ENCODE data around the gene KRTAP5-3.

The KRTAP5-3 gene

GRCh38 chr11:1645357-1645821 lies 37.1 kb upstream of the KRTAP5-3 start:
- H3K9me3 ChIP-seq (replicated peaks in 1 of 11), result no peaks in the 10 kb centered on the region
- peaks cover 5 to 11% (median 10%) of the 10 kb centered on the region in 10 experiments; a peak in 18 of 20 replicates for H3K4me1 ChIP-seq
- H3K27me3 ChIP-seq, result peaks cover 0 to 29% (median 10%) of the 10 kb centered on the region in 11 experiments; a peak in 14 of 22 replicates
- no peak for TF ChIP-seq Cebpa-rat (IDR thresholded peaks at IDR 0.05)
- peak overlapping the region in 9 of 11 experiments; percentile 24 to 68 (median 63); a peak in 15 of 22 replicates for H3K4me2 ChIP-seq
- H3K4me3 ChIP-seq, result no peak overlapping the region
- H3K36me3 ChIP-seq, result no peaks in the 10 kb centered on the region
- H3K27ac ChIP-seq, result no peak overlapping the region
- no peak overlapping the region for H3K9ac ChIP-seq
- peaks cover 0 to 6% (median 0%) of the 10 kb centered on the region in 11 experiments; a peak in 1 of 22 replicates for H4K20me1 ChIP-seq

DNA sequence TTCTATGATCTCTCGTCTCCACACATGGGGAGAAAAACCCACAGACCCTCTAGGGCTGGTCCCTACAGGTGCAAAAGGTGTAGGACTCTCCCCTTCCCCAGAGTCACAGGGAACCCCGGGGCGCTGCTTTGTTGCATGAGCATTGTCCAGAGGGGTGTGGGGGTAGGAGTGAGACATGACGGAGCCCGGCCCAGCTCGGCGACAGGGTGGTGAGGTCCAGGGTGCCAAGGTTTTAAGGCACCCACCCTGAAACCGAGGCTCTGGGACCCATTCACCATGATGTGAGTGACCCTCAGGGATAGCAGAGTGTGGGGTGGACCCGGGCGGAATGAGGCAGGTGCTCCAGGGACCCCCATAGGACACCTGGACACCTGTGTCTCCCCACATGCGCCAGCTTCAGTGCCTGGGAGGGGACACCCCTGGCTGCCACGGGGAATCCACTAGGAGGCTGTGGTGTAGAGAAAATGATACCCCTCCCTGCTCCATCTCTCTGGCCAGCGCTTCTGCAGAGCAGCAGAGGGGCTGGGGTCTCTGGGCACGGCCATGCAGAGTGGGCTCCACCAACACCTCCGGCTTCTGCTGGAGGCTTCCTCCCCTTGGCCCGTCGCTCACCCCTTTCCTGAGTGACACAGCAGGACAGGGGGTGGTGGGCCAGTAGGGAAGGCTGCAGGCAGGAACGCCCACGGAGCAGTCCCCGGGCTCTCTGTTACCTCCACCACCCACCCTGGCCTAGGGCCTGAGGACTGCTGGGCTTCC lies 36.5 kb upstream of the KRTAP5-3 start:
- peak overlapping the region in 10 of 11 experiments; percentile 24 to 68 (median 60); a peak in 16 of 22 replicates for H3K4me2 ChIP-seq
- H3K27me3 ChIP-seq, result peaks cover 0 to 30% (median 13%) of the 10 kb centered on the region in 11 experiments; a peak in 14 of 22 replicates
- H3K9me3 ChIP-seq (replicated peaks in 1 of 11), result no peaks in the 10 kb centered on the region
- no peak overlapping the region for H3K4me3 ChIP-seq
- no peak overlapping the region for H3K27ac ChIP-seq
- no peaks in the 10 kb centered on the region for H3K36me3 ChIP-seq
- TF ChIP-seq Cebpa-rat (IDR thresholded peaks at IDR 0.05), result no peak
- H3K4me1 ChIP-seq, result peaks cover 5 to 11% (median 10%) of the 10 kb centered on the region in 10 experiments; a peak in 18 of 20 replicates
- peaks cover 0 to 12% (median 0%) of the 10 kb centered on the region in 11 experiments; a peak in 2 of 22 replicates for H4K20me1 ChIP-seq
- H3K9ac ChIP-seq, result no peak overlapping the region

DNA sequence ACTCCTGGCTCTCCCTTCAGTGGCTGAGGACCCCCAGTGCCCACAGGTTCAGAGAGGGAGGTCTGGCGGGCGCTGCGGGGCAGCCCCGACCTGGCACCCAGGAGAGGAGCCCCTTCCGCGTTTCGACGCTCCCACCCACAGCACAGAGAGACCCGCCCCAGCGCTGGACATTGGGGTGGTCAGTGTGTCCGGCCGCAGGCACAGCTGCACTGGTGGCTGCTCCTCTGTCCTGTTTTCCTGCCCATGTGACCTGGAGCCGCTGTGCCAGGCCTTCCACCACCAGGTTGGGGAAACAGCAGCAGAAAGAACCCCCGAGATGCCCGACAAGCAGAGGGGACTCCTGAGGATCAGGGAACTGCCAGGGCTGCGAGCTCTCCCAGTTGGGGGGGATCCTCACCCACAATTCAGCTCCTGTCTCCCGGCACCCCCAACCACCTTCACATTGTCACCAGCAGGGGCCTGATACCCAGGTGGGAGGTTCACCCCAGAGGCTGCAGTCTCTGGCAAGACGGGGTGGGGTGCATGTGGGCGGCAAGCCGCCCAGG lies 35.0 kb upstream of the KRTAP5-3 start:
- H3K9me3 ChIP-seq (replicated peaks in 1 of 11), result no peaks in the 10 kb centered on the region
- H3K4me3 ChIP-seq, result no peak overlapping the region
- no peak for TF ChIP-seq Cebpa-rat (IDR thresholded peaks at IDR 0.05)
- peaks cover 0 to 15% (median 0%) of the 10 kb centered on the region in 11 experiments; a peak in 2 of 22 replicates for H4K20me1 ChIP-seq
- peaks cover 5 to 11% (median 10%) of the 10 kb centered on the region in 10 experiments; a peak in 18 of 20 replicates for H3K4me1 ChIP-seq
- no peak overlapping the region for H3K27ac ChIP-seq
- H3K36me3 ChIP-seq, result no peaks in the 10 kb centered on the region
- H3K27me3 ChIP-seq, result peaks cover 0 to 30% (median 13%) of the 10 kb centered on the region in 11 experiments; a peak in 14 of 22 replicates
- no peak overlapping the region for H3K4me2 ChIP-seq
- no peak overlapping the region for H3K9ac ChIP-seq

DNA sequence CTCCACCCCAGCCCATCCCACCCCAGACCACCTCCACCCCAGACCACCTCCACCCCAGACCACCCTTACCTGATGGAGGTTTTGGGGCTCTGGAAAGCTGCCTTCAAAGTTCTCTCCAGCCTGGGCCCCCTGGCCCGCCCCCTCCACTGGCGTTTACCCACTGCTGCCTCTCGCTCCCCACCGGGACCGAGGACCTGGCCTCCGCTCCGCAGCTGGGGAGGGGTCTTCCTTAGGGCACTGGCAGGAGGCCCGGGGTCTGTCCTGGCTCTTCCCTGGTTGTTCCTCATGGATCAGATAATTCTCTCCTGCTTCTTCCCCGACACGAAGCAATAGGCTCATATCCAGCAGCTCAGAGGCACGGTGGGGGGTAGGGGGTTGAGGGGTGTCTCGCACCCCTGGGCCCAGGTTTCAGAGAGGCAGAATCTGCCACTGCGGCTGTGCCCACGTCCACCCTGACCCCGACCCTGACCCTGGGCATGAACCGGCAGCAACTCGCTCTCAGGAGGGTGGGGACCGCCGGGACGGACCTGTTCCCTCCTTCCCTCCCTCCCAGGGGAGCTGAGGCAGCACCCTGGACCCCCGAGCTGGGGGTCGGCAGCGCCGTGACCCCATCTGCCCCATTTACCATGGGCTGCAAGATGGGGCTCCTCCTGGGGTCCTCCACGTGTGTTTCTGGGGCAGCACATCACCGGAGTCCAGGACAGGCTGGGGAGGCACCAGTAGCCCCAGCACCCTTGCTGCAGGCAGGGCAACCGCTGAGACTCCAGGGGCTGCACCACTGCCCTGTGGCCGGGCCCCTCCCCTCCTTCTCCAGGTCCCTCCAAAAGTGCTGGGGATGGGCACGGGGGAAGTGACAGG lies 34.3 kb upstream of the KRTAP5-3 start:
- no peak overlapping the region for H3K27ac ChIP-seq
- no peak overlapping the region for H3K4me3 ChIP-seq
- no peaks in the 10 kb centered on the region for H3K9me3 ChIP-seq (replicated peaks in 1 of 11)
- TF ChIP-seq Cebpa-rat (IDR thresholded peaks at IDR 0.05), result no peak
- H4K20me1 ChIP-seq, result peaks cover 0 to 15% (median 0%) of the 10 kb centered on the region in 11 experiments; a peak in 2 of 22 replicates
- H3K4me2 ChIP-seq, result no peak overlapping the region
- peaks cover 0 to 30% (median 13%) of the 10 kb centered on the region in 11 experiments; a peak in 14 of 22 replicates for H3K27me3 ChIP-seq
- H3K36me3 ChIP-seq, result no peaks in the 10 kb centered on the region
- H3K4me1 ChIP-seq, result peaks cover 5 to 11% (median 10%) of the 10 kb centered on the region in 10 experiments; a peak in 18 of 20 replicates
- no peak overlapping the region for H3K9ac ChIP-seq

- H3K27ac ChIP-seq, result no peak overlapping the region
- H3K4me2 ChIP-seq, result no peak overlapping the region
- no peak for TF ChIP-seq Cebpa-rat (IDR thresholded peaks at IDR 0.05)
- H3K4me3 ChIP-seq, result no peak overlapping the region
- no peaks in the 10 kb centered on the region for H3K9me3 ChIP-seq (replicated peaks in 1 of 11)
- H3K4me1 ChIP-seq, result peaks cover 5 to 11% (median 10%) of the 10 kb centered on the region in 10 experiments; a peak in 18 of 20 replicates
- H3K36me3 ChIP-seq, result no peaks in the 10 kb centered on the region
- peaks cover 0 to 30% (median 13%) of the 10 kb centered on the region in 11 experiments; a peak in 14 of 22 replicates for H3K27me3 ChIP-seq
- peaks cover 0 to 15% (median 0%) of the 10 kb centered on the region in 11 experiments; a peak in 2 of 22 replicates for H4K20me1 ChIP-seq
- H3K9ac ChIP-seq, result no peak overlapping the region
Observed at GRCh38 chr11:1641096-1641495, 32.8 kb upstream of the KRTAP5-3 start.

DNA sequence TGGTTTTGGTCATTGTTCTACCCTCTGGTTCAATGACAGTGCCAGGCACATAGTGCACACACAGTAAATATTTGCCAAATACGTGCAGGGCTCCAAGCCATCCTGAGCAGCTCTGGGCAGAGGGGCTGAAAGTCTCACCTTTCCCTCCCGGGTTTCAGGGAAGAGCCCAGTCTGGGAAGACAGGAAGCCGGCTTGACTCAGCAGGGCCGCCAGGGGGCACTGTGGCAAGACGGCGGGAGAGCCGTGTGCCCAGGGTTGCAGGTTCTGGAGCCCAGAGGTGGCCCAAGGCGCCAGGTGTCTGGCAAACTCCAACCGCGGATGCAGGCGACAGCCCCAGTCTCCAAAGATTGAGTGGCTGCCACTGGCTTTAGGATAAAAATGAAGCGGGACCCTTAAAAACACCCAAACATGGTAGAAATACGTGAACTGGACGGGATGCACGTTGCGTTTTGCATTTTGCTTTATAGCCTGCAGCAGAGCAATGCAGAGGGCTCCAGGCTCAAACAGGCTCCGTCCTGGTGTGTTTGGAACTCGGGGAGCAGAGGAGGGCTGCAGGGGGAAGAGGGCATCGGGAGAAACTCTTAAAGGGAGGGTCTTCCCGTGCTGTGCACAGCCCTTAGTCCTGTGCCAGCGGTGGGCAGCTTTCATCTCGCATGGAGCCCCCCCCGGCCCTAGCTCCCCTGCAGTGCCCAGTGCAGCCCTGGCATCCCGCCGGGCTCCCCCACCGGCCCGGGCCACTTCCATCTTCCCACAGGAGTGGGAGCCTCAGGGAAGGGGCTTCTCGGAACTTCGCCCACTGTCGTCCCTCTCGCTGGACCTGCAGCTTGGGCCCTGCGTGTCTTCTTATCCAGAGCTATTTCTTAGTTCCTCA lies 32.0 kb upstream of the KRTAP5-3 start:
- Histone ChIP-seq H3K9me3 (replicated peaks in 1 of 11) (no peaks in the 10 kb centered on the region), H3K9ac (no peak overlapping the region), H3K4me3 (no peak overlapping the region), H3K27ac (no peak overlapping the region), H3K4me1 (peaks cover 5 to 8% (median 7%) of the 10 kb centered on the region in 10 experiments; a peak in 18 of 20 replicates), H4K20me1 (peaks cover 0 to 15% (median 0%) of the 10 kb centered on the region in 11 experiments; a peak in 2 of 22 replicates), H3K27me3 (peaks cover 0 to 26% (median 13%) of the 10 kb centered on the region in 11 experiments; a peak in 14 of 22 replicates), H3K36me3 (no peaks in the 10 kb centered on the region), H3K4me2 (no peak overlapping the region)
- TF ChIP-seq Cebpa-rat (IDR thresholded peaks at IDR 0.05), result no peak

DNA sequence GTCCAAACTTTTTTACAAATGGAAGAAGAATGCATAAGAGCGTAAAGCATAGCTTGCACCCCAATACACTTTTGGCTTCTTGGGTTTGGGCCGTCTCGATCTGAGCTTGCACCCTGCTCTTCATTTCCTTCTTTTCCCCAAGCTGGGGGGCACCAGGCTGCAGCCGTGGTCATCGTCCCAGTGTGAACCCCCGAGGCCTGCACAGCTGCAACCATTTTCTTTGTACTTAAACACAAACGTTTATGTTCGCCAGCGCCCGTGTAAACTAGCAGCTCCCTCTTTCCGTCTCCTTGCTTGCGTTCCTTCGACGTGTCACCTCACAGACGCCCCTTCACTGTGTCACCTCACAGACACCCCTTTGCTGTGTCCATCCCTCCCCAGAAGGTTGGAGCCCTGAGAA lies 31.4 kb upstream of the KRTAP5-3 start:
- H4K20me1 ChIP-seq, result peaks cover 0 to 15% (median 0%) of the 10 kb centered on the region in 11 experiments; a peak in 2 of 22 replicates
- no peaks in the 10 kb centered on the region for H3K9me3 ChIP-seq (replicated peaks in 1 of 11)
- H3K27ac ChIP-seq, result no peak overlapping the region
- peaks cover 0 to 1% (median under 1%) of the 10 kb centered on the region in 10 experiments; a peak in 10 of 20 replicates for H3K4me1 ChIP-seq
- peaks cover 0 to 25% (median 12%) of the 10 kb centered on the region in 11 experiments; a peak in 12 of 22 replicates for H3K27me3 ChIP-seq
- H3K4me3 ChIP-seq, result no peak overlapping the region
- TF ChIP-seq Cebpa-rat (IDR thresholded peaks at IDR 0.05), result no peak
- H3K4me2 ChIP-seq, result no peak overlapping the region
- H3K36me3 ChIP-seq, result no peaks in the 10 kb centered on the region
- no peak overlapping the region for H3K9ac ChIP-seq
